Measurements from ENCODE around the gene PPFIA3.
A peak's percentile ranks its signal among the peaks of the same experiment; 100 is the strongest.

PPFIA3 gene

DNA sequence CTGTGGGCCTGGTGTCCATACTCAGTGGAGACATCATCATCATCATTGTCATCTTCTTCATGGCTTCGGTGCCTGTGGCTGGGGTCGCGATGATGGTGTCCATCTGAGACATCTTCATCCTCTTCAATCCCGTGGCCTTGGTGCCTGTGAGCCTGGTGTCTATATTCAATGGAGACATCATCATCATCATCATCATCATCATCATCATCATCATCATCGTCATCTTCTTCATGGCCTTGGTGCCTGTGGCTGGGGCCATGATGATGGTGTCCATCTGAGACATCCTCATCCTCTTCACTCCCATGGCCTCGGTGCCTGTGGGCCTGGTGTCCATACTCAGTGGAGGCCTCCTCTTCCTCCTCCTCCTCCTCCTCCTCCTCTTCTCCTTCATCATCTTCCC lies 34.9 kb downstream of the PPFIA3 start:
- TF ChIP-seq, protein P1, sequence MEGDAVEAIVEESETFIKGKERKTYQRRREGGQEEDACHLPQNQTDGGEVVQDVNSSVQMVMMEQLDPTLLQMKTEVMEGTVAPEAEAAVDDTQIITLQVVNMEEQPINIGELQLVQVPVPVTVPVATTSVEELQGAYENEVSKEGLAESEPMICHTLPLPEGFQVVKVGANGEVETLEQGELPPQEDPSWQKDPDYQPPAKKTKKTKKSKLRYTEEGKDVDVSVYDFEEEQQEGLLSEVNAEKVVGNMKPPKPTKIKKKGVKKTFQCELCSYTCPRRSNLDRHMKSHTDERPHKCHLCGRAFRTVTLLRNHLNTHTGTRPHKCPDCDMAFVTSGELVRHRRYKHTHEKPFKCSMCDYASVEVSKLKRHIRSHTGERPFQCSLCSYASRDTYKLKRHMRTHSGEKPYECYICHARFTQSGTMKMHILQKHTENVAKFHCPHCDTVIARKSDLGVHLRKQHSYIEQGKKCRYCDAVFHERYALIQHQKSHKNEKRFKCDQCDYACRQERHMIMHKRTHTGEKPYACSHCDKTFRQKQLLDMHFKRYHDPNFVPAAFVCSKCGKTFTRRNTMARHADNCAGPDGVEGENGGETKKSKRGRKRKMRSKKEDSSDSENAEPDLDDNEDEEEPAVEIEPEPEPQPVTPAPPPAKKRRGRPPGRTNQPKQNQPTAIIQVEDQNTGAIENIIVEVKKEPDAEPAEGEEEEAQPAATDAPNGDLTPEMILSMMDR (IDR thresholded peaks at IDR 0.05; ENCODE audit: insufficient read depth, low read length, missing control alignments), result no peak
- H3K4me3 ChIP-seq (ENCODE audit: low read depth, low read length), result no peak overlapping the region
- DNase-seq (ENCODE audit: low read depth, low spot score), result no peak
- ChIA-PET CTCF (no interaction called here), POLR2A (no interaction called here)

DNA sequence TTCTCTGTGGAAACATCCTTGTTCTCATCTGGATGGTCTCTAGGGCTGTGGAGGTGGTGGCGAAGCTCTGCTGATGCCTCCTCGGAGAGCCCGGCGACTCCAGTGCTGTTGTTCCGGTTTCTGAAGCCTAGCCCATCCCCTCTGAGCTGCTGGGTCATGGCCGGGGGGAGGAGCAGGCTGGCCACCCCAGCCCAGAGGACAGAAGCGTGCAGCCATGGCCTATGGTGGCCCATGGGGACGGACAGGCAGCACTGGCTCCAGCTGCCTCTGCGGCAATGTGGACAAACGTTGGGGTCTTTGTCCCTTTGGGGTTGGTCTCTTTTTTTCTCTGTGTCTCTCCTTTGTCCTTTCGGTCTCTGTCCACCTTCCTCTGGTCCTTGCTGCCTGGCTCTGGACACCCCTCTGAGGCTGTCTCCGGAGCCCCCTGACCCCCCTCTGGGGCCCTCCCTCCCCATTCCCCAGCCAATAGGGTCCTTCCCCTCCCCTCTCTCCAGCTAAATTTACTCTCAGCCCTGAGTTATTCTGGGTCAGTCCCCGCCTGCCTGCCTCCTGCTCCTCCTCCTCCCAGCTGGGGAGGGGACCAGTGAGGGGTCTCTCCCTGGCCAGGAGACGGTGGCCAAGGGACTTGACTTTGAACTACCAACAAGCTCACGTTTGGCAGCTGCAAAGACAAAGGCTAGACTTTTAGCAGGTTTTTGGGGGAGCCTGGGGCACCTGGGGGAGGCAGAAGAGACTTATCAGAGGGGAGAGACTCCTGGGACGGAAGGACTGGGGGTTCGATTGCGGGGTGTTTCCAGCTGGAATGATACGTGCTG lies 35.9 kb downstream of the PPFIA3 start, which contains the start of gene HRC:
HRC (minus strand) TSS at position 392 of the 815 bp plus-strand sequence; CDS start at position 233, 159 bp downstream.
- CTCF ChIA-PET, result interaction anchor here (1.0 to 1.7 kb wide), 2 partner anchors 9 to 71 kb away, joined by 3 to 5 read pairs; no protein-coding TSS in a partner anchor
- TF ChIP-seq, protein P1 (IDR thresholded peaks at IDR 0.05; ENCODE audit: insufficient read depth, low read length, missing control alignments), result no peak
- no peak for DNase-seq (ENCODE audit: low read depth, low spot score)
- no peak within 1 kb of the TSS for H3K4me3 ChIP-seq (ENCODE audit: low read depth, low read length)
- POLR2A ChIA-PET, result no interaction called here

DNA sequence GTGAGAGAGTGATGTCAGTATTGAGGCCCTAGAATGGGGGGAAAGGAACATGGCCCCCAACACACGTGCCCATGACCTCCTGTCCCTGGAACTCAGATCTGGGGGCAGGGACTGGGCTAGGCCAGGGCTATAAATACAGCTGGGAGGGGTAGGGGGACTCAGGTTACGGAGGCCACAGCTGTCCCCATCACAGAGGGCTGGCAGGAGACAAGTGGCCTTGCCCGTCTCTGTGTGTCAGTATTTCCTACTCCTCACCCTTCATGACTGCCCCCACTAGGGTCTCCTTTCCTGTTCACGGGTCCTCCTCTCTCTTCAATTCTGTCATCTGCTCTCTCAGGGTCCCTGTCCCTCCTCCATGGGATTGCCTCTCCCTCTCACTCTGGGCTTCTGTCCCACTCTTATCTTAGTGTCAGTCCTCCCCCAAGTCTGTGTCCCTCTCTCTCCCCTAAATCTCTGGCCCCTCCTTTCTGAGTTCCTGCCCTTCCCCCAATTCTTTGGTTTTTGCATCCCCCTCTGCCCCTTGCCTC lies 36.5 kb downstream of the PPFIA3 start:
- TF ChIP-seq, protein P1 (IDR thresholded peaks at IDR 0.05; ENCODE audit: insufficient read depth, low read length, missing control alignments), result no peak
- H3K4me3 ChIP-seq (ENCODE audit: low read depth, low read length), result no peak overlapping the region
- no peak for DNase-seq (ENCODE audit: low read depth, low spot score)
- ChIA-PET CTCF (interaction anchor here (1.7 kb wide), 1 partner anchor 9 kb away, joined by 5 read pairs; no protein-coding TSS in a partner anchor), POLR2A (no interaction called here)

DNA sequence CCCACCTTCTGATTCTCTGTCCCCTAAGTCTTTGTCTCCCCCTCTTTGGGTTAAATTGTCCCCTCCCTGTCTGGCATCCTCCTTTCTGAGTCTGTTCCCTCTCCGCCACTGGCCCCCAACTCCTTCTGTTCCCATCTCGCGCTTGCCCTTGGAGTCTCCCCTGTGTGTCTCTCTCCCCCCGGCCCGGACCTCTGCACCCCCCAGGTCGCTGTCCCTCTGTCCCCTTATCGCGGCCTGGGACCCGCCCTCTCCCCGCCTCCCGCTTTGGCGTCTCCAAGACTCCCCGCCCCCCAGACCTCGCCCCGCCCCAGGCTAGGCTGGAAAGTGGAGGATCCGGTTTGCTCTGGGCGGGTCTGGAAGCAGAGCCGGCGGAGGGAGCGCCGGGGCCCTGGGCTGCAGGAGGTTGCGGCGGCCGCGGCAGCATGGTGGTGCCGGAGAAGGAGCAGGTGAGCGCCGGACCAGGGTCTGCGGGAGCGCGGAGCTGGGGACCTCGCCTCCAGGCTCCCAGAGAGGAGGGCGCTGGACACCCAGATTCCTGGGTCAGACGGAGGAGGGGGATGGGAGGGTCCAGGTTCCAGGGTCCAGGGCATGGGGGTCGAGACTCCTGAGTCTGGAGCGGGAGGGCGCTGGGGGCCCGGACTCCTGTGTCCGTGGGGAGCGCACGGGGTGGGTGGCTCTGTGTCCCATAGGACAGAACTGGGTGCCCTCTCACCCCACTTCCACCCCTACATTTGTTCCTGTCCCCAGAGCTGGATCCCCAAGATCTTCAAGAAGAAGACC lies 38.3 kb downstream of the PPFIA3 start, which contains the start of gene TRPM4:
TRPM4 (plus strand) TSS at position 348 of the 780 bp plus-strand sequence; CDS start at position 423, 75 bp downstream.
- DNase-seq (ENCODE audit: low read depth, low spot score), result no peak
- H3K4me3 ChIP-seq (ENCODE audit: low read depth, low read length), result peak within 1 kb of the TSS; percentile 93
- POLR2A ChIA-PET, result no interaction called here
- TF ChIP-seq, protein P1 (IDR thresholded peaks at IDR 0.05; ENCODE audit: insufficient read depth, low read length, missing control alignments), result no peak
- CTCF ChIA-PET, result interaction anchor here (1.1 to 1.8 kb wide), 2 partner anchors 41 to 44 kb away, joined by 3 to 4 read pairs; partner anchors contain the start of gene LIN7B

DNA sequence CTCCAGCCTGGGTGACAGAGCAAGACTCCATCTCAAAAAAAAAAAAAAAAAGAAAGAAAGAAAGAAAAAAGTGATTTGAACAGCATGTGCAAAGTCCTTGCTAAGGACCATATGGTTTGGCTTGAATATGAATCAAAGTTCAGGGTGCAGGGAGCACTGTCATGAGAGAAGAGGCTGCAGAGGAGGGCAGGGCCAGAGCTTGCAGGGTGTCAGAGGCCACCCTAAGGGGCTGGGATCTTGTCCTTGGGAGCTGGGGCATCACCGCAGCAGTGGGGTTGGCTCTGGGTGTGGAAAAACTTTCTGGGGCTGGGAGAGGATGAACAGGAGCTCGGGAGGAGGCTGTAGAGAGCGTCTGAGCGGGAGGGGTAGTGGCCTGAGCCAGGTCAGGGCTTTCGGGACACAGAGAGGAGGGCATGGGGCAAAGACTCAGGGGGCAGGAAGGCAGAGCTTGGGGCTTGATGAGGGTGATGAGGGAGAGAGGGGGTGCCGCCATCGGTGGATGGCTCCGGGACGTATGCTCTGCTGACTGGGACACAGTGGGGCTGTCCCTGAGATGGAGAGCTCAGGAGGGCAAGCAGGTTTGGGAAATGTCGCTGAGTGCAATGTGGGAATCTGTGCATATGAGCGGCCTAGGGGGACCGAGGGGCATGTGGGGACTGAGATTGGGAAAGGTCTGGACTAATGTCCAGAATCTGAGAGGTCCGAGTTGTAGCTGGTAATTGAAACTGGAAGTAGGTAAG lies 41.3 kb downstream of the PPFIA3 start:
- POLR2A ChIA-PET, result no interaction called here
- H3K4me3 ChIP-seq (ENCODE audit: low read depth, low read length), result no peak overlapping the region
- CTCF ChIA-PET, result interaction anchor here (0.9 to 2.3 kb wide), 9 partner anchors 10 to 86 kb away, joined by 3 to 6 read pairs (median 4); no protein-coding TSS in a partner anchor
- TF ChIP-seq, protein P1 (IDR thresholded peaks at IDR 0.05; ENCODE audit: insufficient read depth, low read length, missing control alignments), result no peak
- DNase-seq (ENCODE audit: low read depth, low spot score), result no peak

Measured in AG04449 (cell line).